IMR-90 (cell line): ENCODE data around the gene KRCC1. TPM values are rescaled to one million over a fixed set of nuclear protein-coding genes. Genes with fewer than 3 reads are reported as not detected.

Experiments used
- ATAC-seq: fragments of 200-7000 bp; cut with Tn5 transposase; 2 replicates; pipeline ENCODE4 v1.9.1; 2020; ENCODE audit warnings: low read depth, mild to moderate bottlenecking, moderate library complexity
- BruUV-seq: library from RNA; stranded (reverse); fragments of 400-500 nt; replicated peaks from 2 replicates; lab custom pipeline; 2021; lab: Mats Ljungman, UMichigan
- CTCF ChIA-PET: fragments of 300-600 bp; formaldehyde crosslinking; extraction: SDS; loops from one replicate; lab custom pipeline; 2021; ENCODE audit warnings: antibody characterized with exemption; lab: Yijun Ruan, JAX
- POLR2A ChIA-PET: fragments of 300-600 bp; sonication (Branson Sonifier 250); formaldehyde crosslinking; loops from one replicate; lab custom pipeline; 2022; ENCODE audit warnings: antibody characterized with exemption; ENCODE audit not compliant: unreplicated experiment; lab: Charles Lee
- DNase-seq: peaks from one replicate; pipeline ENCODE4 v3.0.0; 2013
- H2AFZ ChIP-seq: replicated peaks from 2 replicates; pipeline ENCODE3; 2013; ENCODE audit warnings: low read length, mild to moderate bottlenecking; ENCODE audit not compliant: poor library complexity
- H2AK5ac ChIP-seq: 2 replicates; pipeline ENCODE4 v1.6.1; 2013; ENCODE audit warnings: low read depth, low read length, inconsistent platforms
- H2AK9ac ChIP-seq: replicated peaks from 2 replicates; pipeline ENCODE3; 2013; ENCODE audit warnings: mild to moderate bottlenecking, low read depth, low read length, moderate library complexity; ENCODE audit not compliant: poor library complexity
- H2BK120ac ChIP-seq: 2 replicates; pipeline ENCODE4 v1.6.1; 2013; ENCODE audit warnings: low read depth, low read length, inconsistent platforms
- H2BK15ac ChIP-seq: 3 replicates; pipeline ENCODE4 v1.6.1; 2013; ENCODE audit warnings: low read depth, low read length, inconsistent platforms
- H2BK20ac ChIP-seq: 2 replicates; pipeline ENCODE4 v1.6.1; 2013; ENCODE audit warnings: low read depth, mild to moderate bottlenecking, inconsistent platforms, low read length, moderate library complexity
- H2BK5ac ChIP-seq: 2 replicates; pipeline ENCODE4 v1.6.1; 2013; ENCODE audit warnings: mild to moderate bottlenecking, low read depth, low read length, inconsistent platforms; ENCODE audit not compliant: poor library complexity, severe bottlenecking
- H3K14ac ChIP-seq: replicated peaks from 2 replicates; pipeline ENCODE4 v1.6.1; 2013; ENCODE audit warnings: low read depth, low read length, inconsistent platforms
- H3K18ac ChIP-seq: 2 replicates; pipeline ENCODE4 v1.6.1; 2013; ENCODE audit warnings: low read depth, low read length, control low read depth
- H3K23ac ChIP-seq: 2 replicates; pipeline ENCODE4 v1.6.1; 2013; ENCODE audit warnings: low read depth, low read length, inconsistent platforms
- H3K27ac ChIP-seq: 2 replicates; pipeline ENCODE4 v1.5.1; 2013; ENCODE audit warnings: mild to moderate bottlenecking, control low read depth, low read length; ENCODE audit not compliant: insufficient read depth
- H3K27me3 ChIP-seq: 2 replicates; pipeline ENCODE4 v1.6.1; 2013; ENCODE audit warnings: low read length; ENCODE audit not compliant: control insufficient read depth, insufficient read depth
- H3K36me3 ChIP-seq: 2 replicates; pipeline ENCODE4 v1.6.1; 2013; ENCODE audit warnings: low read length, mixed read lengths; ENCODE audit not compliant: control insufficient read depth, insufficient read depth
- H3K4ac ChIP-seq: 2 replicates; pipeline ENCODE4 v1.6.1; 2013; ENCODE audit warnings: low read depth, low read length, inconsistent platforms
- H3K4me1 ChIP-seq: 2 replicates; pipeline ENCODE4 v1.6.1; 2013; ENCODE audit warnings: low read length, mixed read lengths; ENCODE audit not compliant: control insufficient read depth, insufficient read depth
- H3K4me2 ChIP-seq: 2 replicates; pipeline ENCODE4 v1.6.1; 2013; ENCODE audit warnings: low read depth, mild to moderate bottlenecking, control low read depth, low read length, moderate library complexity
- H3K4me3 ChIP-seq: 2 replicates; pipeline ENCODE4 v1.5.1; 2013; ENCODE audit warnings: low read depth, mild to moderate bottlenecking, control low read depth, low read length, moderate library complexity; ENCODE audit not compliant: insufficient read depth
- H3K56ac ChIP-seq: 2 replicates; pipeline ENCODE4 v1.6.1; 2013; ENCODE audit warnings: low read length, inconsistent platforms; ENCODE audit not compliant: insufficient read depth; ENCODE audit errors: extremely low read depth
- H3K79me1 ChIP-seq, 2 experiments: 2 replicates each; pipeline ENCODE4 v1.6.1; 2013; ENCODE audit warnings: low read length in 2 of 2, inconsistent platforms in 1 of 2, low read depth in 1 of 2
- H3K9ac ChIP-seq: 2 replicates; pipeline ENCODE4 v1.6.1; 2013; ENCODE audit warnings: low read depth, low read length, control low read depth
- H3K9me1 ChIP-seq: 2 replicates; pipeline ENCODE4 v1.6.1; 2013; ENCODE audit warnings: low read length, inconsistent platforms; ENCODE audit not compliant: insufficient read depth
- H3K9me3 ChIP-seq: 2 replicates; pipeline ENCODE4 v1.6.1; 2013; ENCODE audit warnings: low read length; ENCODE audit not compliant: control insufficient read depth, insufficient read depth
- H4K20me1 ChIP-seq: 2 replicates; pipeline ENCODE4 v1.6.1; 2013; ENCODE audit warnings: low read length, inconsistent platforms; ENCODE audit not compliant: insufficient read depth
- H4K5ac ChIP-seq: 2 replicates; pipeline ENCODE4 v1.6.1; 2013; ENCODE audit warnings: mild to moderate bottlenecking, low read depth, low read length, control low read depth
- H4K8ac ChIP-seq, 2 experiments: 2 replicates each; pipeline ENCODE4 v1.6.1; 2013; ENCODE audit warnings: low read depth in 2 of 2, low read length in 2 of 2, control low read depth in 1 of 2, inconsistent platforms in 1 of 2
- H4K91ac ChIP-seq: 2 replicates; pipeline ENCODE4 v1.6.1; 2013; ENCODE audit warnings: low read depth, low read length, inconsistent platforms; ENCODE audit not compliant: insufficient read depth
- BHLHE40 ChIP-seq: fragments of 150-350 bp; IDR thresholded peaks from 2 replicates; pipeline ENCODE4 v1.6.1; 2016; ENCODE audit warnings: mild to moderate bottlenecking, low read depth, low read length
- CEBPB ChIP-seq: IDR thresholded peaks from 2 replicates; pipeline ENCODE4 v1.6.1; 2012; ENCODE audit warnings: low read depth, low read length, improper control_type of control experiment
- CHD1 ChIP-seq: IDR thresholded peaks from 2 replicates; pipeline ENCODE4 v1.6.1; 2012; ENCODE audit warnings: low read depth, low read length, improper control_type of control experiment
- FOS ChIP-seq: fragments of 150-350 bp; IDR thresholded peaks from 2 replicates; pipeline ENCODE4 v1.6.1; 2016; ENCODE audit warnings: low read depth, low read length
- MAFK ChIP-seq: IDR thresholded peaks from 2 replicates; pipeline ENCODE4 v1.6.1; 2012; ENCODE audit warnings: low read depth, low read length, improper control_type of control experiment
- MAZ ChIP-seq: IDR thresholded peaks from 2 replicates; pipeline ENCODE4 v1.6.1; 2012; ENCODE audit warnings: low read depth, mild to moderate bottlenecking, low read length, improper control_type of control experiment, moderate library complexity, borderline replicate concordance
- MXI1 ChIP-seq: IDR thresholded peaks from 2 replicates; pipeline ENCODE4 v1.6.1; 2012; ENCODE audit warnings: low read depth, mild to moderate bottlenecking, low read length, moderate library complexity, borderline replicate concordance
- NFE2L2 ChIP-seq: fragments of 150-350 bp; IDR thresholded peaks from 2 replicates; pipeline ENCODE4 v1.6.1; 2016; ENCODE audit warnings: low read depth, mild to moderate bottlenecking, low read length
- POLR2A ChIP-seq: IDR thresholded peaks from 2 replicates; pipeline ENCODE4 v1.6.1; 2012; ENCODE audit warnings: mild to moderate bottlenecking, low read depth, low read length
- RAD21 ChIP-seq: IDR thresholded peaks from 2 replicates; pipeline ENCODE4 v1.6.1; 2012; ENCODE audit warnings: low read length, improper control_type of control experiment
- RCOR1 ChIP-seq: IDR thresholded peaks from 2 replicates; pipeline ENCODE4 v1.6.1; 2012; ENCODE audit warnings: mild to moderate bottlenecking, low read length, improper control_type of control experiment; ENCODE audit not compliant: insufficient replicate concordance
- RFX5 ChIP-seq: IDR thresholded peaks from 2 replicates; pipeline ENCODE4 v1.8.0; 2012; ENCODE audit warnings: low read depth, mild to moderate bottlenecking, low read length, moderate library complexity
- SMC3 ChIP-seq: fragments of 150-350 bp; IDR thresholded peaks from 2 replicates; pipeline ENCODE4 v1.6.1; 2016; ENCODE audit warnings: low read depth, mild to moderate bottlenecking, antibody characterized with exemption, low read length, moderate library complexity
- WGBS, 2 experiments: methylation state at CpG; one replicate each; pipeline versions ENCODE4 v1.1.5 to v1.1.7; 2013; ENCODE audit warnings: missing lambda C conversion rate in 2 of 2; ENCODE audit not compliant: insufficient read length in 1 of 2; ENCODE audit errors: extremely low coverage in 2 of 2; 5-methylcytosine and 5-hydroxymethylcytosine counted together
- dilution Hi-C: fragments of 300-500 bp; cut with HindIII; formaldehyde crosslinking; loops from one replicate; pipeline ENCODE4 v1.14.3; 2018; ENCODE audit warnings: low sequenced_read_pairs; ENCODE audit not compliant: unreplicated experiment
- in situ Hi-C: fragments of 300-500 bp; cut with MboI; formaldehyde crosslinking; loops from 3 replicates; pipeline ENCODE4 v1.14.3; 2019; ENCODE audit warnings: low sequenced_read_pairs, inconsistent platforms, mixed read lengths
- intact Hi-C: fragments of 100-400 bp; cut with micrococcal nuclease; formaldehyde crosslinking; loops from 2 replicates; pipeline ENCODE4 v1.10.0; 2022
- polyA plus RNA-seq, 3 experiments: library from polyadenylated mRNA; depleted of rRNA; stranded (reverse); fragments of >200 nt; gene quantifications; 2 replicates each; pipeline ENCODE4 v1.2.3, GENCODE V29; 2012; ENCODE audit warnings: low replicate concordance in 1 of 3
- total RNA-seq: library from RNA; depleted of rRNA; stranded (reverse); fragments of >200 nt; gene quantifications from 2 replicates; pipeline ENCODE4 v1.2.3, GENCODE V29; 2012
- TF ChIP-seq, protein P1 (sequence below): conservative IDR thresholded peaks from 2 replicates; pipeline ENCODE4 v1.5.1; 2012; ENCODE audit warnings: mild to moderate bottlenecking, low read depth, low read length, improper control_type of control experiment
- TF ChIP-seq, protein P2 (sequence below): fragments of 150-350 bp; IDR thresholded peaks from 2 replicates; pipeline ENCODE4 v1.6.1; 2017; ENCODE audit warnings: mild to moderate bottlenecking, antibody characterized with exemption, low read length, low read depth
- TF ChIP-seq, protein P3 (sequence below): fragments of 150-350 bp; IDR thresholded peaks from 2 replicates; pipeline ENCODE4 v1.6.1; 2016; ENCODE audit warnings: low read depth, mild to moderate bottlenecking, low read length, moderate library complexity, borderline replicate concordance

Gene KRCC1
- total and polyA plus RNA-seq, 2 of the 4 experiments (the other 2 are of a cell fraction) = 14.3 to 16.5 TPM

DNA sequence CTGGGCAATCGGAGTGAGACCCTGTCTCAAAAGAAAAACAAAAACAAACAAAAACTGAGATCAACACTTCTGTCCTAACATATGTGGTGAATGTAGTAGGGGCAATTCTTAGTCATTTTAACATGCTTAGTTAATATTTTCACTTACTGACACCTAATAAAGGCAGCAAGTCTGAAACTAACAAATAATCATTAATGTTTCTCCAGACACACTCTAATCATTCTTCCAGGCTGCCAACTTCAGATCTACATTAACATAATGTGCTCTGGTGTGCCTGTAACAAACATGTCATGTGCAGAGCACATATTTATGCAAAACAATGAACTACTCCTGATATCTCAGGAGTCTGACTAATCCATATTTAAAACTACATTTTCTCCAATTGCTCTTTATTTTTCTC is 6.0 kb downstream of the KRCC1 start:
- Histone ChIP-seq H3K18ac (no peak overlapping the region), H2AK5ac (no peak overlapping the region), H3K27ac (no peak overlapping the region), H2BK20ac (no peak overlapping the region), H3K9ac (no peak overlapping the region), H4K91ac (no peak overlapping the region), H2BK120ac (no peak overlapping the region), H4K5ac (no peak overlapping the region), H3K14ac (no peak overlapping the region), H2AFZ (no peak overlapping the region), H3K4ac (no peak overlapping the region), H3K56ac (no peak overlapping the region), H2BK5ac (no peak overlapping the region), H3K79me1 (peaks cover 33 to 57% of the 10 kb centered on the region in 2 experiments), H3K9me3 (no peaks in the 10 kb centered on the region), H3K4me1 (peaks cover 6% of the 10 kb centered on the region), H3K23ac (no peak overlapping the region), H2AK9ac (no peak overlapping the region), H3K27me3 (no peaks in the 10 kb centered on the region), H3K4me2 (no peak overlapping the region), H4K8ac (no peak overlapping the region), H3K9me1 (peaks cover 6% of the 10 kb centered on the region; the same call in 1 of the 2 replicates), H2BK15ac (no peak overlapping the region), H4K20me1 (peaks cover 13% of the 10 kb centered on the region; the same call in 1 of the 2 replicates), H3K36me3 (peaks cover 12% of the 10 kb centered on the region), H3K4me3 (no peak overlapping the region)
- WGBS, 2 experiments = no CpG with 5 or more reads among the region's 1 CpG
- in situ Hi-C loops (loop anchor here (25.0 kb wide), 1 partner anchor 613 kb away; no protein-coding TSS in a partner anchor), dilution Hi-C loops (no loop called here), intact Hi-C loops (no loop called here)
- DNase-seq = no peak
- CTCF ChIA-PET = interaction anchor here (1.2 kb wide), 1 partner anchor 11 kb away, joined by 3 read pairs; no protein-coding TSS in a partner anchor
- POLR2A ChIA-PET = no interaction called here
- no TSS peak for BruUV-seq
- no peak for TF ChIP-seq RFX5
- no peak for TF ChIP-seq MXI1
- no peak for TF ChIP-seq MAZ
- TF ChIP-seq RCOR1 = no peak
- TF ChIP-seq, protein P1, sequence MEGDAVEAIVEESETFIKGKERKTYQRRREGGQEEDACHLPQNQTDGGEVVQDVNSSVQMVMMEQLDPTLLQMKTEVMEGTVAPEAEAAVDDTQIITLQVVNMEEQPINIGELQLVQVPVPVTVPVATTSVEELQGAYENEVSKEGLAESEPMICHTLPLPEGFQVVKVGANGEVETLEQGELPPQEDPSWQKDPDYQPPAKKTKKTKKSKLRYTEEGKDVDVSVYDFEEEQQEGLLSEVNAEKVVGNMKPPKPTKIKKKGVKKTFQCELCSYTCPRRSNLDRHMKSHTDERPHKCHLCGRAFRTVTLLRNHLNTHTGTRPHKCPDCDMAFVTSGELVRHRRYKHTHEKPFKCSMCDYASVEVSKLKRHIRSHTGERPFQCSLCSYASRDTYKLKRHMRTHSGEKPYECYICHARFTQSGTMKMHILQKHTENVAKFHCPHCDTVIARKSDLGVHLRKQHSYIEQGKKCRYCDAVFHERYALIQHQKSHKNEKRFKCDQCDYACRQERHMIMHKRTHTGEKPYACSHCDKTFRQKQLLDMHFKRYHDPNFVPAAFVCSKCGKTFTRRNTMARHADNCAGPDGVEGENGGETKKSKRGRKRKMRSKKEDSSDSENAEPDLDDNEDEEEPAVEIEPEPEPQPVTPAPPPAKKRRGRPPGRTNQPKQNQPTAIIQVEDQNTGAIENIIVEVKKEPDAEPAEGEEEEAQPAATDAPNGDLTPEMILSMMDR = no peak
- no peak for TF ChIP-seq POLR2A
- no peak for TF ChIP-seq CEBPB
- TF ChIP-seq, protein P2, sequence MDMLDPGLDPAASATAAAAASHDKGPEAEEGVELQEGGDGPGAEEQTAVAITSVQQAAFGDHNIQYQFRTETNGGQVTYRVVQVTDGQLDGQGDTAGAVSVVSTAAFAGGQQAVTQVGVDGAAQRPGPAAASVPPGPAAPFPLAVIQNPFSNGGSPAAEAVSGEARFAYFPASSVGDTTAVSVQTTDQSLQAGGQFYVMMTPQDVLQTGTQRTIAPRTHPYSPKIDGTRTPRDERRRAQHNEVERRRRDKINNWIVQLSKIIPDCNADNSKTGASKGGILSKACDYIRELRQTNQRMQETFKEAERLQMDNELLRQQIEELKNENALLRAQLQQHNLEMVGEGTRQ = no peak
- TF ChIP-seq NFE2L2 = no peak
- no peak for TF ChIP-seq FOS
- TF ChIP-seq SMC3 = no peak
- TF ChIP-seq, protein P3, sequence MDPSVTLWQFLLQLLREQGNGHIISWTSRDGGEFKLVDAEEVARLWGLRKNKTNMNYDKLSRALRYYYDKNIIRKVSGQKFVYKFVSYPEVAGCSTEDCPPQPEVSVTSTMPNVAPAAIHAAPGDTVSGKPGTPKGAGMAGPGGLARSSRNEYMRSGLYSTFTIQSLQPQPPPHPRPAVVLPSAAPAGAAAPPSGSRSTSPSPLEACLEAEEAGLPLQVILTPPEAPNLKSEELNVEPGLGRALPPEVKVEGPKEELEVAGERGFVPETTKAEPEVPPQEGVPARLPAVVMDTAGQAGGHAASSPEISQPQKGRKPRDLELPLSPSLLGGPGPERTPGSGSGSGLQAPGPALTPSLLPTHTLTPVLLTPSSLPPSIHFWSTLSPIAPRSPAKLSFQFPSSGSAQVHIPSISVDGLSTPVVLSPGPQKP = no peak
- no peak for TF ChIP-seq CHD1
- no peak for TF ChIP-seq MAFK
- no peak for TF ChIP-seq RAD21
- TF ChIP-seq BHLHE40 = no peak
- no peak for ATAC-seq
